HEK293T (cell line): ENCODE results near the gene PTCH1.

Source experiments
- BHLHE40 ChIP-seq: fragments of 450-650 bp; IDR thresholded peaks from 2 replicates; pipeline ENCODE4 v1.6.1; 2016; ENCODE audit warnings: mild to moderate bottlenecking, moderate library complexity, borderline replicate concordance
- FOXA1 ChIP-seq: fragments of 450-650 bp; IDR thresholded peaks from 2 replicates; pipeline ENCODE4 v1.6.1; 2016; ENCODE audit warnings: mild to moderate bottlenecking
- FOXM1 ChIP-seq: fragments of 450-650 bp; IDR thresholded peaks from 2 replicates; pipeline ENCODE4 v1.6.1; 2017; ENCODE audit warnings: mild to moderate bottlenecking, borderline replicate concordance

GRCh38 chr9:95496687-95497086 lies 20.1 kb downstream of the PTCH1 start:
- TF ChIP-seq FOXM1 (no peak), FOXA1 (no peak), BHLHE40 (no peak)
